Activated CD8-positive, alpha-beta memory T cell treated with anti-CD3 and anti-CD28 coated beads, Interleukin-2, amount 50 U/mL, for 1 hour (primary cell): ENCODE results near the gene PAOX.

ENCODE experiments used
- DNase-seq: peaks from one replicate; pipeline ENCODE4 v3.0.0-alpha.2; 2020; ENCODE audit errors: extremely low read depth

Gene PAOX

DNA sequence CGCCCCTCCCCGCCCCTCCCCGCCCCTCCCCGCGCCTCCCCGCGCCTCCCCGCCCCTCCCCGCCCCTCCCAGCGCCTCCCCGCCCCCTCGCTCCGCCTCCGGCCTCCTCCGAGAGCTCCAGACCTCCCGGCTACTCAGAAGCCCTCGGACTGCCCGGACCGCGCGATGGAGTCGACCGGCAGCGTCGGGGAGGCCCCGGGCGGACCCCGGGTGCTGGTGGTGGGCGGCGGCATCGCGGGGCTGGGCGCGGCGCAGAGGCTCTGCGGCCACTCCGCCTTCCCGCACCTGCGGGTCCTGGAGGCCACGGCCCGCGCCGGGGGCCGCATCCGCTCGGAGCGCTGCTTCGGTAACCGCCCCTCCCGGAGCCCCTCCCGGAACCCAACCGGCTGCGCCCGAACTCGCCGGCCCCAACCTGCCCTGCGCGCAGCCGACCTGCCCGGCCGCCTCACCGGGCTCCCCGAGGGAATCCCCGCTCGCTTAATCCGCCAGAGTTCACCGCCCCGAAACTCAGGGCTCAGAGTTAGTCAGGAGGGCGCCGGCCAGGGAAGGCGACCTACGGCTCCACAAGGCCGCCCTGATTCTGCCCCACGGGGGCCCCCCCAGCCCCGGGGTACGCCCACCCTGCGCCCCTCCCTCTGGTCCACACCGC is at the start of gene PAOX:
PAOX (plus strand) TSS at position 111 of the 649 bp plus-strand sequence; CDS start at position 166, 55 bp downstream.
- DNase-seq: no peak

- DNase-seq: peak; percentile 70
These were observed 49.4 kb upstream of the PAOX start for GRCh38 chr10:133329491-133330202.

GRCh38 chr10:133332936-133333699 is 45.9 kb upstream of the PAOX start:
- DNase-seq: no peak

DNA sequence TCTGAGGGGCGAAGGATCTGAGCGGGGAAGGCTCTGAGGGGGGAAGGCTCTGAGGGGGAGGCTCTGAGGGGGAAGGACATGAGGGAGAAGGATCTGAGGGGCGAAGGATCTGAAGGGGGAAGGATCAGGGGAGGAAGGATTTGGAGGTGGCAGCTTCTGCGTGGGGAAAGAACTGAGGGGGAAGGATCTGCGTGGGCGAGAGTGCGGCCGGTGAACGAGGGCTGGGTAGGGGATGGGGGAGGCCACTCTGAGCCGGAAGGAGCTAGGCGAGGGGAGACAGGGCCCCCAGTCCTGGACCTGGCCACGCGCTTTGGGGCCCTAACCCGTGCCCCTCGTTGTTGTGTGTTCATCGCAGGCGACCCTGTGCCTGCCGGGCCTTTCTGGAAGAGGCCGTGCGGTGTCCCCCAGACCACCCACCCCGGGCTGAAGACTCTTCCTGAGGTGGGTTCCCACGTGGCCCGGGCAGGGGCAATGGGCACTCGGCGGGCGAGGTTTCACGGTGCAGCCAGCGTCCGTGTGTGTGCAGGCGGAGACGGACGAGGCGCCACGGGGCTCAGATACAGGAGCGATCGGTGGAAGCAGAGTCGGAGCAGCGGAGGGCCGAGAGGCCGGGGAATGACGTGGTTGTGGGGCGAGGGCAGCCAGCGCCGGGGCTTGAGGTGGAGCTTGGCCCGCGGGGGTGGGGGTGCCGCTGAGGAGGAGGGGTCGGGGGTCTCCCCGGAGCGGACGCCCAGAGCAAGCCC is 44.4 kb upstream of the PAOX start:
- DNase-seq: no peak

- peak; percentile 93 for DNase-seq
These were observed 43.6 kb upstream of the PAOX start for GRCh38 chr10:133335246-133336117.

- no peak for DNase-seq
These were observed 42.9 kb upstream of the PAOX start for GRCh38 chr10:133336118-133336576.

- peak; percentile 71 for DNase-seq
These were observed 42.3 kb upstream of the PAOX start, which contains the start of gene CALY for GRCh38 chr10:133336577-133337369. Gene CALY, minus strand, starts transcription at chr10:133336896. Its CDS starts 7,907 bp downstream, at chr10:133328989.

- no peak for DNase-seq
These were observed 41.7 kb upstream of the PAOX start for GRCh38 chr10:133337370-133337725.

GRCh38 chr10:133338080-133339071 is 40.7 kb upstream of the PAOX start:
- DNase-seq: no peak

- DNase-seq: no peak
These were observed 39.2 kb upstream of the PAOX start for GRCh38 chr10:133339708-133340380.

DNA sequence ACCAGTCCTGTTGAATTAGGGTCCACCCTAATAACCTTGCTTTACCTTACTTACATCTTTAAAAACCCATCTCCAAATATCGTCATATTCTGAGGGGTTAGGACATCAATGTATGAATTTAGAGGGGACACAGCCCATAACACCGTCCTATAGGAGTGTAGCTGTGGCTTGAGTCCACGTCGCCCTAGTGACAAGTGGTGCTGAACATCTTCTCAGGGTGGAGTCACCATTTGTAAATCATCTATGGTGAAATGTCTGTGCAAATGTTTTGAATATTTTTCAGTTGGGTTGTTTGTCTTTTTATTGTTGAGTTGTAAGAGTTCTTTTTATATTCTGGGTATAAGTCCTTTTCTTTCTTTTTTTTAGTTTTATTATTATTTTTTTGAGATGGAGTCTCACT is 37.1 kb upstream of the PAOX start:
- no peak for DNase-seq

DNA sequence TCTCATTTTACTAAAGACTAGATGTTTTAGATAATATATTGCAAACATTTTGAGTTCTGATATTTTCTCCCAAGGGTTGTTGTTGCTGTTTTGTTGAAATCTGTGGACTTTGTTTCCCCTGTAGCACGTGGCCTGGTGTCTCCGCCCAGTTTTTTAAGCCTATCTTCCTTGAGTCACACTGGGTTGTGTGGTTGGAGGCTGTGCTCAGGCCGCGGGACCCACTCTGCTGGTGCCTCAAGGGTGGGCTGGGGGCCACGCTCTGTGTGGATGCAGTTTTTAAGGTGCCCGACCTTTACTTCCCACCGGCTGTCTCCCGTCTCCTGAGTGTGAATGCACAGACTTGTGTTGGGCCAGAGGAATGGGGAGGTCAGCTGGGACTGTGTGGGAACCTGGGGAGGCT is 36.1 kb upstream of the PAOX start:
- no peak for DNase-seq

GRCh38 chr10:133343558-133343957 is 35.5 kb upstream of the PAOX start:
- DNase-seq: no peak

DNA sequence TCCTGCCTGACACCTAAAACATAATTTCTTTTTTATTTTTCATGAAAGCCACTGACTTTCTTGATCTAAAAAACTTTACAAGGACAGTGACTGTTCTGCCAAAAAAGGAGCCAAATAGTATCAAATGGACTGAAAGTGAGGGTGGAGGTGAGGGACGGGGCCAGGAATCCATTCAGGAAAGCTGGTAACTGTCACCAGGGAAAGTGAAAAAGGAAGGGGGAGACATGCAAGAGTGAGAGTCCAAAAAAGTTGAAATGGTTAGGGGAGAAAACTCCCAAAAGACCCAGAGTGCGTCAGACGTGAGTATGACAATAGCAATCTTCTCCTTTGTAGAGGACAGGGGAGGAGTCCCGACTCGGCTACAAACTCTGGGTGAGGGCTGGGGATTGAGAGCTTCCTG is 34.8 kb upstream of the PAOX start:
- no peak for DNase-seq

- DNase-seq: no peak
These were observed 32.6 kb upstream of the PAOX start for GRCh38 chr10:133346413-133346812.

DNA sequence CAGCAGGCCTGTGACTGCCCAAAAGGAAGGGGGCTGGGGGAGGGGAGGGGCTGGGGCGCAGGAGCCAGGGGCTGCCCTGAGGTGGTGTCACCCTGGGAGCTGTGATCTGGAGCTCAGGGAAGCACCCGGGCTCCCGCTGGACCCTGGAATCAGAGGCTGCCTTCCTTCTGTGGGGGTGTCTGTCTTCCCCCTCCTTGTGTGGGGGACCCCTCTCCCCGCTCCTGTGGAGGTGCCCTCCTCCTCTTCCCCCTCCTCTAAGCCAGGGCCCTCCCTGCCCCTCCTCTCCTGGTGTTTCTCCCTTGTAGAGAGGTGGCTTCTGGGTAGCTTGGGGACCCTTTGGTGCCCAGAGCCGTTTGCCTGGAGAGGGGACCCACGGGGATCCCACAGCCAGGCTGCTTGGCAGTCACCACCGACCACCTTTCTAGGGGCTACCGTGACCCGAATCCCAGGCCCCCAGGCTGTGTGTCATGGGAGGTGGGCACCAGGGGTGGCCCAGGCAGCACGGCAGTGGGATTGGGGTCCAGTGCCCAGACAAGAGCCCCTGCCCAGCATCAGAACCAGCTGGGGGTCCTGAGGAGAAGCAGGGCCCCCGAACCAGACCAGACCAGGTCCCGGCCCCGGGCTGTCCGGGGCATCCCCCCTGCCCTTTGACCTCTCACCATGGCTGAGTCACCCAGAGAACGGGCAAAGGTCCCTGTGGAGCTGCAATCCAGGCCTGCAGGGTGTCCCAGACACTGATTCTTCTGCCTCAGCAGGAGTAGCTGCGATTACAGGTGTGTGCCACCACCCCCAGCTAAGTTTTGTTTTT is 31.1 kb upstream of the PAOX start:
- DNase-seq: no peak

DNA sequence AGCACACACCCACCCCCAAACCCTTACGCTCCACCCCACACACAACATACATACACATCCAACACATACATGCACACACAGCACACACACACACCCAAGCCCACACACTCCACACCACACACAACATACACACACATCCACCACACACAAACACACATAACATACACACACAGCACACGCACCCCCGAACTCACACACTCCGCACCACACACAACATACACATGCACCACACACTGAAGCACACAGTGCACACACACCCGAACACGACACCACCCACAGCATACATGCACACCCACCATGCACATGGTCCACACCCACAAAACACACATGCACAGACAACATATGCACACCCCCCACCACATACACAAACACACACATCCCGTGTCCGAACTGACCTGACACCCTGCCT is 29.9 kb upstream of the PAOX start:
- DNase-seq: no peak
